ENCODE measurements around the gene CRACR2A.

Gene CRACR2A

GRCh38 chr12:3603576-3603975, 149.3 kb downstream of the CRACR2A start:
- TF ChIP-seq CTCF (IDR thresholded peaks at IDR 0.05; ENCODE audit: low read depth, low read length, missing control alignments), result no peak
- no peak for DNase-seq (ENCODE audit: extremely low read depth, low read depth)
- H3K4me3 ChIP-seq (replicated peaks; ENCODE audit: low read depth, low read length), result no peak overlapping the region

GRCh38 chr12:3602488-3602887, 150.4 kb downstream of the CRACR2A start:
- no peak for TF ChIP-seq CTCF (IDR thresholded peaks at IDR 0.05; ENCODE audit: low read depth, low read length, missing control alignments)
- no peak for DNase-seq (ENCODE audit: extremely low read depth, low read depth)
- no peak overlapping the region for H3K4me3 ChIP-seq (replicated peaks; ENCODE audit: low read depth, low read length)

- H3K4me3 ChIP-seq (replicated peaks; ENCODE audit: low read depth, low read length), result no peak overlapping the region
- no peak for TF ChIP-seq CTCF (IDR thresholded peaks at IDR 0.05; ENCODE audit: low read depth, low read length, missing control alignments)
- DNase-seq (ENCODE audit: extremely low read depth, low read depth), result no peak
Measured at GRCh38 chr12:3601461-3602150, 151.3 kb downstream of the CRACR2A start.

GRCh38 chr12:3600951-3601350, 152.0 kb downstream of the CRACR2A start:
- no peak for DNase-seq (ENCODE audit: extremely low read depth, low read depth)
- no peak for TF ChIP-seq CTCF (IDR thresholded peaks at IDR 0.05; ENCODE audit: low read depth, low read length, missing control alignments)
- H3K4me3 ChIP-seq (replicated peaks; ENCODE audit: low read depth, low read length), result no peak overlapping the region

- no peak for DNase-seq (ENCODE audit: extremely low read depth, low read depth)
- TF ChIP-seq CTCF (IDR thresholded peaks at IDR 0.05; ENCODE audit: low read depth, low read length, missing control alignments), result no peak
- H3K4me3 ChIP-seq (replicated peaks; ENCODE audit: low read depth, low read length), result no peak overlapping the region
Measured at GRCh38 chr12:3600039-3600720, 152.7 kb downstream of the CRACR2A start.

- no peak overlapping the region for H3K4me3 ChIP-seq (replicated peaks; ENCODE audit: low read depth, low read length)
- no peak for DNase-seq (ENCODE audit: extremely low read depth, low read depth)
- no peak for TF ChIP-seq CTCF (IDR thresholded peaks at IDR 0.05; ENCODE audit: low read depth, low read length, missing control alignments)
Measured at GRCh38 chr12:3598896-3599860, 153.7 kb downstream of the CRACR2A start.
